ENCODE results near the gene DNTTIP2.

- no peak for TF ChIP-seq CTCF (IDR thresholded peaks at IDR 0.05)
- no peak for TF ChIP-seq POLR2A (IDR thresholded peaks at IDR 0.05)
Measured at GRCh38 chr1:93864175-93864574, 14.8 kb downstream of the DNTTIP2 start.
